RWPE2 (cell line): Measurements from ENCODE around the gene OPN4.

ENCODE experiments used
- ATAC-seq: fragments of 200-7000 bp; cut with Tn5 transposase; 3 replicates; pipeline ENCODE4 v1.9.1; 2021; ENCODE audit warnings: low read depth
- DNase-seq: peaks from one replicate; pipeline ENCODE4 v3.0.0-alpha.2; 2020; ENCODE audit warnings: low spot score
- H3K27ac ChIP-seq: fragments of 450-650 bp; 2 replicates; pipeline ENCODE4 v1.5.1; 2017; ENCODE audit warnings: mild to moderate bottlenecking; ENCODE audit not compliant: poor library complexity, severe bottlenecking
- H3K27me3 ChIP-seq: fragments of 250-450 bp; sonication (Bioruptor Pico); 2 replicates; pipeline ENCODE4 v1.5.1; 2021; ENCODE audit warnings: mild to moderate bottlenecking, moderate library complexity; ENCODE audit not compliant: insufficient read depth, poor library complexity, severe bottlenecking
- H3K36me3 ChIP-seq: fragments of 250-450 bp; sonication (Bioruptor Pico); 2 replicates; pipeline ENCODE4 v1.5.1; 2020; ENCODE audit warnings: low read depth, mild to moderate bottlenecking, moderate library complexity
- H3K4me1 ChIP-seq: fragments of 250-450 bp; sonication (Bioruptor Pico); 2 replicates; pipeline ENCODE4 v1.5.1; 2021; ENCODE audit warnings: mild to moderate bottlenecking, moderate library complexity; ENCODE audit not compliant: insufficient read depth, poor library complexity, severe bottlenecking
- H3K4me3 ChIP-seq: fragments of 250-450 bp; sonication (Bioruptor Pico); 2 replicates; pipeline ENCODE4 v1.5.1; 2021; ENCODE audit warnings: mild to moderate bottlenecking, moderate library complexity; ENCODE audit not compliant: severe bottlenecking
- H3K9me3 ChIP-seq: fragments of 250-450 bp; sonication (Bioruptor Pico); 2 replicates; pipeline ENCODE4 v1.5.1; 2021; ENCODE audit warnings: mild to moderate bottlenecking, moderate library complexity; ENCODE audit not compliant: severe bottlenecking
- TF ChIP-seq, protein P1 (sequence below): fragments of 450-650 bp; IDR thresholded peaks from one replicate; pipeline ENCODE4 v1.5.1; 2017; ENCODE audit warnings: mild to moderate bottlenecking, moderate library complexity; ENCODE audit not compliant: poor library complexity, severe bottlenecking

The OPN4 gene

DNA sequence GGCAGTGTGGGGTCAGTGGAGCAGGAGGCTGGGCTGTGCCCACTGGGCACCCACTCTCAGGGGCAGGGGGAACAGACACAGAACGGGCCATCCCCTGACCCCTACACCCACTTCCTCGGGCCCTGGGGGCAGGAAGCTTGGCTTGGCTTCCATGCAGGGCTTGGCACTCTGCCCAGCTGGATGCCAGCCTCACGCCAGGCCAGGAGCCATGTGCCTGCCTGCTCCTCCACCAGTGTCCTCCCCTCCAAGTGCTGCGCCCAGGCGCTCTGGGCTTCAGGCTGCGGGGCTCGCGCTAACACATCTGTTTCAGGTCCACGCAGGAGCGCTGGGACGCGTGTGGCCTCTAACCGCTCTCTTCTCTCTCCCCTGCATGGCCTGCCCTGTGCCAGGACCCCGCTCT is 26.7 kb downstream of the OPN4 start:
- H3K27ac ChIP-seq: no peak overlapping the region
- H3K9me3 ChIP-seq: no peaks in the 10 kb centered on the region
- TF ChIP-seq, protein P1, sequence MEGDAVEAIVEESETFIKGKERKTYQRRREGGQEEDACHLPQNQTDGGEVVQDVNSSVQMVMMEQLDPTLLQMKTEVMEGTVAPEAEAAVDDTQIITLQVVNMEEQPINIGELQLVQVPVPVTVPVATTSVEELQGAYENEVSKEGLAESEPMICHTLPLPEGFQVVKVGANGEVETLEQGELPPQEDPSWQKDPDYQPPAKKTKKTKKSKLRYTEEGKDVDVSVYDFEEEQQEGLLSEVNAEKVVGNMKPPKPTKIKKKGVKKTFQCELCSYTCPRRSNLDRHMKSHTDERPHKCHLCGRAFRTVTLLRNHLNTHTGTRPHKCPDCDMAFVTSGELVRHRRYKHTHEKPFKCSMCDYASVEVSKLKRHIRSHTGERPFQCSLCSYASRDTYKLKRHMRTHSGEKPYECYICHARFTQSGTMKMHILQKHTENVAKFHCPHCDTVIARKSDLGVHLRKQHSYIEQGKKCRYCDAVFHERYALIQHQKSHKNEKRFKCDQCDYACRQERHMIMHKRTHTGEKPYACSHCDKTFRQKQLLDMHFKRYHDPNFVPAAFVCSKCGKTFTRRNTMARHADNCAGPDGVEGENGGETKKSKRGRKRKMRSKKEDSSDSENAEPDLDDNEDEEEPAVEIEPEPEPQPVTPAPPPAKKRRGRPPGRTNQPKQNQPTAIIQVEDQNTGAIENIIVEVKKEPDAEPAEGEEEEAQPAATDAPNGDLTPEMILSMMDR: no peak
- peak; percentile 36; the same call in 1 of the 3 replicates for ATAC-seq
- no peaks in the 10 kb centered on the region for H3K4me1 ChIP-seq
- DNase-seq: no peak
- H3K27me3 ChIP-seq: no peaks in the 10 kb centered on the region
- H3K4me3 ChIP-seq: no peak overlapping the region
- H3K36me3 ChIP-seq: no peaks in the 10 kb centered on the region

GRCh38 chr10:86681722-86682386 is 27.5 kb downstream of the OPN4 start:
- DNase-seq (no peak), ATAC-seq (no peak)
- Histone ChIP-seq H3K27ac (no peak overlapping the region), H3K27me3 (no peaks in the 10 kb centered on the region), H3K36me3 (no peaks in the 10 kb centered on the region), H3K4me1 (no peaks in the 10 kb centered on the region), H3K4me3 (no peak overlapping the region), H3K9me3 (no peaks in the 10 kb centered on the region)
- TF ChIP-seq, protein P1: no peak

- Histone ChIP-seq H3K4me1 (no peaks in the 10 kb centered on the region), H3K27ac (no peak overlapping the region), H3K27me3 (no peaks in the 10 kb centered on the region), H3K36me3 (no peaks in the 10 kb centered on the region), H3K9me3 (no peaks in the 10 kb centered on the region), H3K4me3 (no peak overlapping the region)
- TF ChIP-seq, protein P1: no peak
- no peak for ATAC-seq
- DNase-seq: no peak
These were observed 28.3 kb downstream of the OPN4 start for GRCh38 chr10:86682675-86683074.

DNA sequence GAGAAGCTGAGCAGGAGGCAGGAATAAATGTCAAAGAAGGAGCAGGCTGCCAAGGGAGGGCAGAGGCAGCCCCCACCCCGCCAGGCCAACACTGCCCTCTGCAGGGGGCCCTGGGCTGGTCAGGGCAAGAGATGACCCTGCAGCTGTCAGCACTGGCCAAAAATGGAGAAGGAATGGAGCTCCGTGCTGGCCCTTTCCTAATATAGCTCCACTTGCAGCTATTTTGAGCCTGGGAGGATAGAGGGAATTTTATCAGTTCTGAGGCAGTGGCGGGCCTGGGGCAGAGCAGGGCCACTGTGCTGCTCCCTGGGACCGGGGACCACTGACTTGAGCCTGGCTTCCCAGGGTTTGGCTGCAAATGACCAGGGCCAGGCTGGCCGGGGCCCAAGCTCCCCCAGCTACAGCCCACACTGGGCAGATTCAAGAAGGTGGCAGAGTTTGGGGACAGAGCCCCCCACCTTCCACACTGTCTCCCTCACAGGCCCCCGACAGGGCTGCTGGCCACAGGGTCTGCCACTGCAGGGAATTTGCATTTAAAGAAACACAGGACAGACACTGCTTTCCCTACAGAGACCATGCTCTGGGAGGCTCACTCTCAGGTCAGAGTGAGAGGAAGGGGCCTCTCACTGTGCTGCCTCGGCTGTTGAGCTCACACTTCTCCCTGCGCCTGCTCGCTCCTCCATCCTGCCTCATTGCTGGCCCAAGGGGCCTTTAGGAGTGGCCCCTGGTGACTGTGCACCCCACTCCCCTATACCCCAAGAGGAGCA is 30.2 kb downstream of the OPN4 start:
- TF ChIP-seq, protein P1: peak; percentile 46
- DNase-seq: no peak
- Histone ChIP-seq H3K4me1 (no peaks in the 10 kb centered on the region), H3K4me3 (no peak overlapping the region), H3K36me3 (no peaks in the 10 kb centered on the region), H3K9me3 (no peaks in the 10 kb centered on the region), H3K27ac (no peak overlapping the region), H3K27me3 (no peaks in the 10 kb centered on the region)
- peak; percentile 40; the same call in 2 of the 3 replicates for ATAC-seq

GRCh38 chr10:86685416-86685815 is 31.1 kb downstream of the OPN4 start:
- ATAC-seq (no peak), DNase-seq (no peak)
- TF ChIP-seq, protein P1: no peak
- Histone ChIP-seq H3K9me3 (no peaks in the 10 kb centered on the region), H3K27ac (no peak overlapping the region), H3K36me3 (no peaks in the 10 kb centered on the region), H3K4me3 (no peak overlapping the region), H3K4me1 (no peaks in the 10 kb centered on the region), H3K27me3 (no peaks in the 10 kb centered on the region)
